Mesenchymal stem cell (in vitro differentiated cells and primary cell): ENCODE results near the gene INSRR.

Source experiments
- DNase-seq: peaks from one replicate; pipeline ENCODE4 v3.0.0-alpha.2; 2013
- H2AFZ ChIP-seq: one replicate; pipeline ENCODE4 v1.6.1; 2013; ENCODE audit warnings: low read depth, mild to moderate bottlenecking, control low read depth, inconsistent platforms, low read length, moderate library complexity
- H2AK5ac ChIP-seq: 2 replicates; pipeline ENCODE4 v1.6.1; 2013; ENCODE audit warnings: low read length, moderate library complexity, mild to moderate bottlenecking, inconsistent platforms; ENCODE audit not compliant: severe bottlenecking
- H2BK120ac ChIP-seq: one replicate; pipeline ENCODE4 v1.6.1; 2013; ENCODE audit warnings: low read depth, mild to moderate bottlenecking, inconsistent platforms, low read length, moderate library complexity
- H2BK12ac ChIP-seq, 2 experiments: one replicate each; pipeline ENCODE4 v1.6.1; 2013; ENCODE audit warnings: inconsistent platforms in 2 of 2, low read length in 2 of 2, mild to moderate bottlenecking in 2 of 2, moderate library complexity in 2 of 2, control low read depth in 1 of 2
- H2BK15ac ChIP-seq: one replicate; pipeline ENCODE4 v1.6.1; 2013; ENCODE audit warnings: mild to moderate bottlenecking, low read depth, inconsistent platforms; ENCODE audit not compliant: poor library complexity, severe bottlenecking
- H2BK5ac ChIP-seq: 2 replicates; pipeline ENCODE4 v1.6.1; 2013; ENCODE audit warnings: low read depth, mild to moderate bottlenecking, low read length, control low read depth, inconsistent platforms; ENCODE audit not compliant: poor library complexity, severe bottlenecking
- H3K14ac ChIP-seq, 2 experiments: one replicate each; pipeline ENCODE4 v1.6.1; 2013; ENCODE audit warnings: inconsistent platforms in 2 of 2, low read length in 2 of 2, control low read depth in 1 of 2, mild to moderate bottlenecking in 1 of 2, moderate library complexity in 1 of 2
- H3K18ac ChIP-seq, 2 experiments: one replicate each; pipeline ENCODE4 v1.6.1; 2013; ENCODE audit warnings: inconsistent platforms in 2 of 2, low read length in 2 of 2, control low read depth in 1 of 2, low read depth in 1 of 2, mild to moderate bottlenecking in 1 of 2
- H3K23ac ChIP-seq, 2 experiments: one replicate each; pipeline ENCODE4 v1.6.1; 2013; ENCODE audit warnings: inconsistent platforms in 2 of 2, low read length in 2 of 2, mild to moderate bottlenecking in 2 of 2, moderate library complexity in 2 of 2, control low read depth in 1 of 2
- H3K27ac ChIP-seq: 2 replicates; pipeline ENCODE4 v1.5.1; 2013; ENCODE audit warnings: mild to moderate bottlenecking, moderate library complexity, low read length, control low read depth, inconsistent platforms; ENCODE audit not compliant: poor library complexity, severe bottlenecking
- H3K27me3 ChIP-seq, 2 experiments: 2 replicates each; pipeline versions ENCODE4 v1.6.1 to v1.7.0; 2013; ENCODE audit warnings: low read length in 2 of 2, mild to moderate bottlenecking in 2 of 2, moderate library complexity in 2 of 2, control low read depth in 1 of 2, inconsistent platforms in 1 of 2; ENCODE audit not compliant: control insufficient read depth in 1 of 2, insufficient read depth in 1 of 2
- H3K36me3 ChIP-seq, 2 experiments: 2 replicates each; pipeline versions ENCODE4 v1.6.1 to v1.7.0; 2013; ENCODE audit warnings: low read length in 2 of 2, control low read depth in 1 of 2, inconsistent platforms in 1 of 2, low read depth in 1 of 2, mild to moderate bottlenecking in 1 of 2; ENCODE audit not compliant: insufficient read depth in 2 of 2, control insufficient read depth in 1 of 2
- H3K4ac ChIP-seq, 2 experiments: one replicate each; pipeline ENCODE4 v1.6.1; 2013; ENCODE audit warnings: inconsistent platforms in 2 of 2, low read length in 2 of 2, mild to moderate bottlenecking in 2 of 2, moderate library complexity in 2 of 2, control low read depth in 1 of 2, low read depth in 1 of 2
- H3K4me1 ChIP-seq: 2 replicates; pipeline ENCODE4 v1.6.1; 2013; ENCODE audit warnings: low read depth, low read length, control low read depth; ENCODE audit not compliant: control insufficient read depth, insufficient read depth
- H3K4me2 ChIP-seq: 2 replicates; pipeline ENCODE4 v1.6.1; 2013; ENCODE audit warnings: low read length, mild to moderate bottlenecking, inconsistent platforms; ENCODE audit not compliant: poor library complexity, severe bottlenecking
- H3K4me3 ChIP-seq, 2 experiments: 2 replicates each; pipeline versions ENCODE4 v1.5.1 to v1.7.0; 2013; ENCODE audit warnings: low read length in 2 of 2, mild to moderate bottlenecking in 2 of 2, control low read depth in 1 of 2, low read depth in 1 of 2; ENCODE audit not compliant: insufficient read depth in 1 of 2
- H3K79me1 ChIP-seq: replicated peaks from 2 replicates; pipeline ENCODE4 v1.6.1; 2013; ENCODE audit warnings: mild to moderate bottlenecking, control low read depth, low read length, inconsistent platforms; ENCODE audit not compliant: poor library complexity, severe bottlenecking
- H3K9ac ChIP-seq: 2 replicates; pipeline ENCODE4 v1.7.0; 2013; ENCODE audit warnings: mild to moderate bottlenecking, low read length, moderate library complexity
- H3K9me3 ChIP-seq: 2 replicates; pipeline ENCODE4 v1.7.0; 2013; ENCODE audit warnings: mild to moderate bottlenecking, low read length; ENCODE audit not compliant: control insufficient read depth
- H4K8ac ChIP-seq: one replicate; pipeline ENCODE4 v1.6.1; 2013; ENCODE audit warnings: inconsistent platforms, mild to moderate bottlenecking, low read length, moderate library complexity
- H4K91ac ChIP-seq: one replicate; pipeline ENCODE4 v1.6.1; 2013; ENCODE audit warnings: mild to moderate bottlenecking, low read length, inconsistent platforms
- WGBS: methylation state at CpG from one replicate; pipeline ENCODE4 v1.1.7; 2013; ENCODE audit warnings: mixed read lengths; 5-methylcytosine and 5-hydroxymethylcytosine counted together

INSRR gene

GRCh38 chr1:156862584-156862983 is 3.7 kb upstream of the INSRR start:
- 74% methylated on average over 4 of the region's 6 CpGs for WGBS
- peaks cover 80% of the 10 kb centered on the region in 2 experiments for H3K27me3 ChIP-seq
- no peak for DNase-seq
- no peak overlapping the region for H4K91ac ChIP-seq
- H3K27ac ChIP-seq, result no peak overlapping the region
- peaks cover 30% of the 10 kb centered on the region for H3K4me1 ChIP-seq
- no peak overlapping the region for H3K9ac ChIP-seq
- no peaks in the 10 kb centered on the region for H3K79me1 ChIP-seq
- H2AFZ ChIP-seq, result no peak overlapping the region
- no peaks in the 10 kb centered on the region for H3K9me3 ChIP-seq
- H3K4ac ChIP-seq, result no peak overlapping the region
- H2BK12ac ChIP-seq, result no peak overlapping the region
- H3K23ac ChIP-seq, result no peak overlapping the region
- H2BK15ac ChIP-seq, result no peak overlapping the region
- no peaks in the 10 kb centered on the region for H3K36me3 ChIP-seq
- H2AK5ac ChIP-seq, result no peak overlapping the region
- H3K14ac ChIP-seq, result no peak overlapping the region
- no peak overlapping the region for H4K8ac ChIP-seq
- no peak overlapping the region for H3K4me3 ChIP-seq
- H2BK120ac ChIP-seq, result no peak overlapping the region
- H3K4me2 ChIP-seq, result no peak overlapping the region
- no peak overlapping the region for H3K18ac ChIP-seq
- H2BK5ac ChIP-seq, result no peak overlapping the region

- no peak within 1 kb of the TSS for H2BK120ac ChIP-seq
- no peak within 1 kb of the TSS for H2BK12ac ChIP-seq
- no peak within 1 kb of the TSS for H3K27ac ChIP-seq
- peaks cover 91 to 93% of the 10 kb centered on the region in 2 experiments for H3K27me3 ChIP-seq
- H3K18ac ChIP-seq, result no peak within 1 kb of the TSS
- peak within 1 kb of the TSS; percentile 49 for H3K9ac ChIP-seq
- H4K8ac ChIP-seq, result no peak within 1 kb of the TSS
- H4K91ac ChIP-seq, result no peak within 1 kb of the TSS
- H3K9me3 ChIP-seq, result no peaks in the 10 kb centered on the region
- DNase-seq, result peak; percentile 27
- H3K79me1 ChIP-seq, result no peaks in the 10 kb centered on the region
- no peak within 1 kb of the TSS for H2BK5ac ChIP-seq
- H3K4me1 ChIP-seq, result peaks cover 26% of the 10 kb centered on the region
- peak within 1 kb of the TSS; percentile 62 for H3K4me2 ChIP-seq
- peak within 1 kb of the TSS; percentile 9 to 77 for H3K4me3 ChIP-seq
- no peak within 1 kb of the TSS for H2AK5ac ChIP-seq
- no peak within 1 kb of the TSS for H2BK15ac ChIP-seq
- no peak within 1 kb of the TSS for H3K4ac ChIP-seq
- 10% methylated on average over 68 of the region's 69 CpGs for WGBS
- no peak within 1 kb of the TSS for H3K14ac ChIP-seq
- no peaks in the 10 kb centered on the region for H3K36me3 ChIP-seq
- H3K23ac ChIP-seq, result no peak within 1 kb of the TSS
- H2AFZ ChIP-seq, result no peak within 1 kb of the TSS
Observed at GRCh38 chr1:156860628-156861423, 1.9 kb upstream of the INSRR start, which contains the start of gene NTRK1. Gene NTRK1 (plus strand): TSS chr1:156860865. CDS start chr1:156860935, 70 bp downstream.

GRCh38 chr1:156860113-156860627 is 1.3 kb upstream of the INSRR start:
- peaks cover 26% of the 10 kb centered on the region for H3K4me1 ChIP-seq
- peak overlapping the region; percentile 62 for H3K4me2 ChIP-seq
- H2AFZ ChIP-seq, result no peak overlapping the region
- H3K23ac ChIP-seq, result no peak overlapping the region
- no peak overlapping the region for H3K4ac ChIP-seq
- no peak overlapping the region for H2BK15ac ChIP-seq
- no peak overlapping the region for H2BK5ac ChIP-seq
- peak overlapping the region; percentile 49 for H3K9ac ChIP-seq
- peak; percentile 56 for DNase-seq
- no peak overlapping the region for H2AK5ac ChIP-seq
- peaks cover 84 to 87% of the 10 kb centered on the region in 2 experiments for H3K27me3 ChIP-seq
- no peak overlapping the region for H2BK120ac ChIP-seq
- no peaks in the 10 kb centered on the region for H3K79me1 ChIP-seq
- WGBS, result 1% methylated on average over 35 of the region's 35 CpGs
- peak overlapping the region in 1 of 2 experiments; percentile 77 for H3K4me3 ChIP-seq
- no peaks in the 10 kb centered on the region for H3K9me3 ChIP-seq
- no peak overlapping the region for H2BK12ac ChIP-seq
- H3K36me3 ChIP-seq, result no peaks in the 10 kb centered on the region
- H3K27ac ChIP-seq, result no peak overlapping the region
- no peak overlapping the region for H3K18ac ChIP-seq
- no peak overlapping the region for H3K14ac ChIP-seq
- no peak overlapping the region for H4K91ac ChIP-seq
- H4K8ac ChIP-seq, result no peak overlapping the region

- DNase-seq, result peak; percentile 25
- no peak overlapping the region for H4K8ac ChIP-seq
- no peak overlapping the region for H2AFZ ChIP-seq
- peak overlapping the region; percentile 62 for H3K4me2 ChIP-seq
- no peak overlapping the region for H2BK15ac ChIP-seq
- no peak overlapping the region for H2BK5ac ChIP-seq
- no peak overlapping the region for H2BK12ac ChIP-seq
- peaks cover 26% of the 10 kb centered on the region for H3K4me1 ChIP-seq
- no peak overlapping the region for H3K23ac ChIP-seq
- no peak overlapping the region for H4K91ac ChIP-seq
- no peaks in the 10 kb centered on the region for H3K36me3 ChIP-seq
- no peak overlapping the region for H3K27ac ChIP-seq
- H2BK120ac ChIP-seq, result no peak overlapping the region
- H3K4me3 ChIP-seq, result peak overlapping the region in 1 of 2 experiments; percentile 77
- H3K9ac ChIP-seq, result peak overlapping the region; percentile 49
- no peaks in the 10 kb centered on the region for H3K9me3 ChIP-seq
- H3K79me1 ChIP-seq, result no peaks in the 10 kb centered on the region
- H2AK5ac ChIP-seq, result no peak overlapping the region
- H3K4ac ChIP-seq, result no peak overlapping the region
- 14% methylated on average over 29 of the region's 33 CpGs for WGBS
- H3K14ac ChIP-seq, result no peak overlapping the region
- H3K18ac ChIP-seq, result no peak overlapping the region
- peaks cover 79 to 83% of the 10 kb centered on the region in 2 experiments for H3K27me3 ChIP-seq
Observed at GRCh38 chr1:156859523-156860112, 701 bp upstream of the INSRR start.
